HCT116 (cell line): Measurements from ENCODE around the gene ST3GAL5. TPM values are rescaled to one million over a fixed set of nuclear protein-coding genes. Genes with fewer than 3 reads are reported as not detected.

Experiments used
- ATAC-seq: fragments of 200-7000 bp; cut with Tn5 transposase; 2 replicates; pipeline ENCODE4 v1.9.1; 2020; ENCODE audit warnings: mild to moderate bottlenecking, moderate library complexity
- BruUV-seq: library from RNA; stranded (reverse); fragments of 400-500 nt; replicated peaks from 2 replicates; lab custom pipeline; 2021; lab: Mats Ljungman, UMichigan
- CTCF ChIA-PET: fragments of 300-600 bp; sonication (Branson Sonifier 250); formaldehyde crosslinking; loops from one replicate; lab custom pipeline; 2021; ENCODE audit warnings: antibody characterized with exemption; lab: Charles Lee
- POLR2A ChIA-PET: fragments of 300-600, 350-600 bp; sonication (Branson Sonifier 250); formaldehyde crosslinking; loops from one replicate; lab custom pipeline; 2021; ENCODE audit warnings: antibody characterized with exemption; lab: Charles Lee
- RAD21 ChIA-PET, 2 experiments: fragments of 300-600 bp; sonication (Branson Sonifier 250); formaldehyde crosslinking; loops; one replicate each; lab custom pipeline; 2023; ENCODE audit warnings: low total read pairs in 2 of 2; ENCODE audit not compliant: uncharacterized antibody in 2 of 2, unreplicated experiment in 2 of 2, low non-redundant PET in 1 of 2; lab: Charles Lee
- DNase-seq: peaks from one replicate; pipeline ENCODE4 v3.0.0-alpha.2; 2010; ENCODE audit warnings: low read depth, low spot score
- H2AFZ ChIP-seq: fragments of 200-600 bp; shearing (Covaris generic), sonication (generic); 2 replicates; pipeline ENCODE4 v1.6.1; 2017; ENCODE audit warnings: low read depth, mixed run types, mixed read lengths, antibody characterized with exemption, low read length; ENCODE audit not compliant: poor library complexity, severe bottlenecking
- H3K27ac ChIP-seq: 2 replicates; pipeline ENCODE4 v1.5.1; 2012; ENCODE audit warnings: low read depth, low read length
- H3K27me3 ChIP-seq: fragments of 200-600 bp; sonication (generic); 2 replicates; pipeline ENCODE4 v1.6.1; 2016; ENCODE audit warnings: mixed run types, low read length, mixed read lengths; ENCODE audit not compliant: insufficient read depth
- H3K36me3 ChIP-seq, 2 experiments: fragments of 200-500 bp in 1 of 2; fragments of 200-600 bp in 1 of 2; sonication (Bioruptor generic) in 1 of 2; sonication (generic) in 1 of 2; 2 replicates each; pipeline versions ENCODE4 v1.5.1 to v1.6.1; 2014 to 2016; ENCODE audit warnings: low read length in 2 of 2, inconsistent platforms in 1 of 2, mixed read lengths in 1 of 2, mixed run types in 1 of 2; ENCODE audit not compliant: insufficient read depth in 2 of 2, control insufficient read depth in 1 of 2
- H3K4me1 ChIP-seq, 2 experiments: fragments of 200-600 bp in 1 of 2; sonication (generic) in 1 of 2; 2 replicates each; pipeline versions ENCODE4 v1.5.1 to v1.6.1; 2012 to 2017; ENCODE audit warnings: low read length in 2 of 2, inconsistent platforms in 1 of 2, mild to moderate bottlenecking in 1 of 2, mixed read lengths in 1 of 2, mixed run types in 1 of 2, moderate library complexity in 1 of 2; ENCODE audit not compliant: insufficient read depth in 2 of 2, control insufficient read depth in 1 of 2
- H3K4me2 ChIP-seq: fragments of 200-600 bp; sonication (generic); 2 replicates; pipeline ENCODE4 v1.6.1; 2017; ENCODE audit warnings: mixed run types, low read length, mixed read lengths
- H3K4me3 ChIP-seq, 2 experiments: fragments of 200-600 bp in 1 of 2; sonication (generic) in 1 of 2; replicated peaks in 1 of 2; 2 replicates each; pipeline ENCODE4 v1.5.1; 2011 to 2016; ENCODE audit warnings: low read length in 2 of 2, control low read depth in 1 of 2, low read depth in 1 of 2, mild to moderate bottlenecking in 1 of 2, mixed read lengths in 1 of 2, mixed run types in 1 of 2
- H3K79me2 ChIP-seq: fragments of 200-600 bp; sonication (generic); 2 replicates; pipeline ENCODE4 v1.6.1; 2017; ENCODE audit warnings: mild to moderate bottlenecking, mixed run types, low read length, moderate library complexity, mixed read lengths; ENCODE audit not compliant: insufficient read depth
- H3K9ac ChIP-seq: fragments of 200-600 bp; sonication (generic); 2 replicates; pipeline ENCODE4 v1.6.1; 2016; ENCODE audit warnings: low read length, mixed read lengths
- H3K9me2 ChIP-seq: fragments of 200-600 bp; sonication (generic), shearing (Covaris generic); 2 replicates; pipeline ENCODE4 v1.6.1; 2017; ENCODE audit warnings: mixed run types, mild to moderate bottlenecking, moderate library complexity; ENCODE audit not compliant: insufficient read depth
- H3K9me3 ChIP-seq, 2 experiments: fragments of 200-500 bp in 1 of 2; fragments of 200-600 bp in 1 of 2; sonication (Bioruptor generic) in 1 of 2; sonication (generic) in 1 of 2; 2 replicates each; pipeline ENCODE4 v1.6.1; 2014 to 2017; ENCODE audit warnings: low read length in 2 of 2, mixed read lengths in 2 of 2, inconsistent platforms in 1 of 2, low read depth in 1 of 2, mild to moderate bottlenecking in 1 of 2, mixed run types in 1 of 2, moderate library complexity in 1 of 2; ENCODE audit not compliant: control insufficient read depth in 1 of 2, insufficient read depth in 1 of 2
- H4K20me1 ChIP-seq: fragments of 200-600 bp; sonication (generic), shearing (Covaris generic); 2 replicates; pipeline ENCODE4 v1.6.1; 2017; ENCODE audit warnings: mixed run types, mild to moderate bottlenecking, moderate library complexity; ENCODE audit not compliant: insufficient read depth
- CBX3 ChIP-seq: IDR thresholded peaks from 2 replicates; pipeline ENCODE4 v1.6.1; 2012; ENCODE audit warnings: low read depth
- CEBPB ChIP-seq: IDR thresholded peaks from 2 replicates; pipeline ENCODE4 v1.6.1; 2012; ENCODE audit warnings: low read depth
- EGR1 ChIP-seq: IDR thresholded peaks from 2 replicates; pipeline ENCODE4 v1.6.1; 2012; ENCODE audit warnings: low read depth
- ELF1 ChIP-seq: IDR thresholded peaks from 2 replicates; pipeline ENCODE4 v1.6.1; 2012; ENCODE audit warnings: low read depth, borderline replicate concordance
- MAX ChIP-seq: IDR thresholded peaks from 2 replicates; pipeline ENCODE4 v1.6.1; 2012
- RAD21 ChIP-seq: IDR thresholded peaks from 2 replicates; pipeline ENCODE4 v1.6.1; 2012; ENCODE audit warnings: low read depth, mild to moderate bottlenecking
- SP1 ChIP-seq: IDR thresholded peaks from 2 replicates; pipeline ENCODE4 v1.6.1; 2012; ENCODE audit warnings: low read depth
- ZFX ChIP-seq: fragments of 450-650 bp; IDR thresholded peaks from 2 replicates; pipeline ENCODE4 v1.6.1; 2017
- ZNF274 ChIP-seq: fragments of 200-500 bp; sonication (Bioruptor generic); IDR thresholded peaks from 2 replicates; pipeline ENCODE4 v1.6.1; 2014; ENCODE audit warnings: mild to moderate bottlenecking, low read depth, low read length, inconsistent platforms
- intact Hi-C: fragments of 100-400 bp; cut with micrococcal nuclease; formaldehyde crosslinking; loops from 2 replicates; pipeline ENCODE4 v1.10.0; 2022
- total RNA-seq: library from RNA; stranded (reverse); gene quantifications from one replicate; pipeline ENCODE4 v1.2.1, GENCODE V29; 2021; ENCODE audit not compliant: unreplicated experiment

Gene ST3GAL5
- total RNA-seq, 1 experiment from 2014 or later = 14.8 TPM

- Histone ChIP-seq H4K20me1 (no peaks in the 10 kb centered on the region), H2AFZ (no peak overlapping the region), H3K27me3 (no peaks in the 10 kb centered on the region), H3K4me1 (peaks cover 17 to 36% of the 10 kb centered on the region in 2 experiments), H3K36me3 (no peaks in the 10 kb centered on the region), H3K79me2 (no peaks in the 10 kb centered on the region; the same call in 1 of the 2 replicates), H3K27ac (no peak overlapping the region), H3K4me3 (peak overlapping the region; percentile 66 to 85), H3K9ac (peak overlapping the region; percentile 62), H3K9me2 (no peaks in the 10 kb centered on the region), H3K9me3 (no peaks in the 10 kb centered on the region), H3K4me2 (peak overlapping the region; percentile 99)
- no TSS peak for BruUV-seq
- RAD21 ChIA-PET = no interaction called here
- DNase-seq (no peak), ATAC-seq (no peak)
- intact Hi-C loops = loop anchor here (5.0 kb wide), 2 partner anchors 125 to 220 kb away; partner anchors contain the start of genes POLR1A and PTCD3
- no peak for TF ChIP-seq CEBPB
- TF ChIP-seq CBX3 = 0 out of 2 replicates have a peak, but pooled peaks have one; percentile 17
- TF ChIP-seq ZNF274 = no peak
- TF ChIP-seq MAX = peak; percentile 73; the same call in 1 of the 2 replicates
- no peak for TF ChIP-seq SP1
- TF ChIP-seq RAD21 = peak; percentile 24
- TF ChIP-seq EGR1 = no peak
- no peak for TF ChIP-seq ELF1
- CTCF ChIA-PET = interaction anchor here (1.1 to 3.8 kb wide), 2 partner anchors 15 to 60 kb away, joined by 3 to 19 read pairs; no protein-coding TSS in a partner anchor
- POLR2A ChIA-PET = no interaction called here
Measured at GRCh38 chr2:85887566-85888019, 1.2 kb downstream of the ST3GAL5 start.

GRCh38 chr2:85886590-85886989 is 2.2 kb downstream of the ST3GAL5 start:
- Histone ChIP-seq H3K4me1 (peaks cover 17 to 36% of the 10 kb centered on the region in 2 experiments), H3K9me3 (no peaks in the 10 kb centered on the region), H3K9me2 (no peaks in the 10 kb centered on the region), H3K36me3 (no peaks in the 10 kb centered on the region), H4K20me1 (no peaks in the 10 kb centered on the region), H3K4me3 (peak overlapping the region in 1 of 2 experiments; percentile 85; a peak in 2 of 4 replicates), H3K27me3 (no peaks in the 10 kb centered on the region), H2AFZ (no peak overlapping the region), H3K27ac (no peak overlapping the region), H3K9ac (peak overlapping the region; percentile 18), H3K4me2 (peak overlapping the region; percentile 99), H3K79me2 (no peaks in the 10 kb centered on the region; the same call in 1 of the 2 replicates)
- ATAC-seq = peak; percentile 16; the same call in 1 of the 2 replicates
- CTCF ChIA-PET = interaction anchor here (3.8 kb wide), 1 partner anchor 16 kb away, joined by 19 read pairs; no protein-coding TSS in a partner anchor
- intact Hi-C loops = loop anchor here (5.0 kb wide), 2 partner anchors 126 to 221 kb away; partner anchors contain the start of genes POLR1A and PTCD3
- BruUV-seq = no TSS peak
- POLR2A ChIA-PET = interaction anchor here (0.7 kb wide), 1 partner anchor 58 kb away, joined by 3 read pairs; no protein-coding TSS in a partner anchor
- no peak for DNase-seq
- RAD21 ChIA-PET = no interaction called here
- peak; percentile 63; the same call in 1 of the 2 replicates for TF ChIP-seq EGR1
- 0 out of 2 replicates have a peak, but pooled peaks have one; percentile 41 for TF ChIP-seq MAX
- TF ChIP-seq ZFX = no peak
